ENCODE data around the gene XPOT. TPM values are rescaled to one million over a fixed set of nuclear protein-coding genes. Genes with fewer than 3 reads are reported as not detected.
A peak's percentile ranks its signal among the peaks of the same experiment; 100 is the strongest.

Gene XPOT
- total RNA-seq, 1 experiment from 2014 or later = 155 TPM

DNA sequence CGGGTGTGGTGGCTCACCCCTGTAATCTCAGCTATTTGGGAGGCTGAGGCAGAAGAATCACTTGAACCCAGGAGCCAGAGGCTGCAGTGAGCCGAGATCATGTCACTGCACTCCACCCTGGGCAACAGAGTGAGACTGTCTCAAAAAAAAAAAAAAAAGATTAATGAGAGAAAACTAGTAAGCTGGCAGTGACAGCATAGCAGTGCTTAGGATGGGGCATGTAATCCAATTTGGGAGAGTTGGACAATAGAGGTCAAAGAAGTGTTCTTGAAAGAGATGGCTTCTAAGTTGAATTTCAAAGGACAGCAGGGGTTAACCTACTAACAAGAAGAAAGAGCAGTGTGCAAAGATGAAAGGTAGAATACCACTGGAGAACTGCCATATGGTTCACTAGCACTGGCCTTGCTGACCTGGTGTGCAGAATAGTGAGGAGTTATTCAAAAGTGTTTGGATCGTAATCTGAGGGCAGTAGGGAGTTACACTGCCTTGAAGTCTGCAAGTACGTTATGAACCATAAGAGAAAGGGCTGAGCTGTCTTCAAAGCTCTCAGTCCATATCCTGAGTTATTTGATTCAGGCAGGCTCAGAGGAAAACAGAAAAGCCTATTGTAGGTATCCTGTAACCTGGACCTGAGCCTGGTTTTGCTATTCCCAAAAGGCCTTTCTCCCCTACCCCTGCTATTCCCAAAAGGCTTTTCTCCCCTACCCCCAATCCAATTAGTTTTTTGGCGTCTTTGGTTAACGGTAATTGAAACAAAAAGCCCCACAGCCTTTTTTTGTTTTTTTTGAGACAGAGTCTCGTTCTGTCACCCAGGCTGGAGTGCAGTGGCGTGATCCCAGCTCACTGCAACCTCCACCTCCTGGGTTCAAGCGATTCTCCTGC, 3.4 kb downstream of the XPOT start:
- H3K36me3 ChIP-seq (ENCODE audit: control insufficient read depth, insufficient read depth, low read length) = peaks cover 25% of the 10 kb centered on the region
- H3K4me3 ChIP-seq (ENCODE audit: low read depth in 2 of 2, low read length in 2 of 2) = no peak overlapping the region
- ATAC-seq = no peak
- no peaks in the 10 kb centered on the region for H3K9me3 ChIP-seq (ENCODE audit: control insufficient read depth, insufficient read depth, low read depth, low read length)
- ChIA-PET CTCF (no interaction called here), POLR2A (no interaction called here)
- H3K27me3 ChIP-seq (ENCODE audit: control insufficient read depth, insufficient read depth, low read length) = no peaks in the 10 kb centered on the region
- no TSS peak for BruUV-seq (replicated peaks)
- peaks cover 7% of the 10 kb centered on the region; the same call in 1 of the 2 replicates for H3K4me1 ChIP-seq (ENCODE audit: control insufficient read depth, insufficient read depth, low read length)
- intact Hi-C loops (cut with micrococcal nuclease; ENCODE audit: unreplicated experiment) (no loop called here), in situ Hi-C loops (cut with HindIII; ENCODE audit: low pct_unique_long_range_greater_than_20kb, low sequenced_read_pairs) (no loop called here)
- DNase-seq (ENCODE audit: low read depth, low spot score) = no peak
- TF ChIP-seq, protein P1, sequence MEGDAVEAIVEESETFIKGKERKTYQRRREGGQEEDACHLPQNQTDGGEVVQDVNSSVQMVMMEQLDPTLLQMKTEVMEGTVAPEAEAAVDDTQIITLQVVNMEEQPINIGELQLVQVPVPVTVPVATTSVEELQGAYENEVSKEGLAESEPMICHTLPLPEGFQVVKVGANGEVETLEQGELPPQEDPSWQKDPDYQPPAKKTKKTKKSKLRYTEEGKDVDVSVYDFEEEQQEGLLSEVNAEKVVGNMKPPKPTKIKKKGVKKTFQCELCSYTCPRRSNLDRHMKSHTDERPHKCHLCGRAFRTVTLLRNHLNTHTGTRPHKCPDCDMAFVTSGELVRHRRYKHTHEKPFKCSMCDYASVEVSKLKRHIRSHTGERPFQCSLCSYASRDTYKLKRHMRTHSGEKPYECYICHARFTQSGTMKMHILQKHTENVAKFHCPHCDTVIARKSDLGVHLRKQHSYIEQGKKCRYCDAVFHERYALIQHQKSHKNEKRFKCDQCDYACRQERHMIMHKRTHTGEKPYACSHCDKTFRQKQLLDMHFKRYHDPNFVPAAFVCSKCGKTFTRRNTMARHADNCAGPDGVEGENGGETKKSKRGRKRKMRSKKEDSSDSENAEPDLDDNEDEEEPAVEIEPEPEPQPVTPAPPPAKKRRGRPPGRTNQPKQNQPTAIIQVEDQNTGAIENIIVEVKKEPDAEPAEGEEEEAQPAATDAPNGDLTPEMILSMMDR (IDR thresholded peaks at IDR 0.05) = no peak
- TF ChIP-seq, protein P2, sequence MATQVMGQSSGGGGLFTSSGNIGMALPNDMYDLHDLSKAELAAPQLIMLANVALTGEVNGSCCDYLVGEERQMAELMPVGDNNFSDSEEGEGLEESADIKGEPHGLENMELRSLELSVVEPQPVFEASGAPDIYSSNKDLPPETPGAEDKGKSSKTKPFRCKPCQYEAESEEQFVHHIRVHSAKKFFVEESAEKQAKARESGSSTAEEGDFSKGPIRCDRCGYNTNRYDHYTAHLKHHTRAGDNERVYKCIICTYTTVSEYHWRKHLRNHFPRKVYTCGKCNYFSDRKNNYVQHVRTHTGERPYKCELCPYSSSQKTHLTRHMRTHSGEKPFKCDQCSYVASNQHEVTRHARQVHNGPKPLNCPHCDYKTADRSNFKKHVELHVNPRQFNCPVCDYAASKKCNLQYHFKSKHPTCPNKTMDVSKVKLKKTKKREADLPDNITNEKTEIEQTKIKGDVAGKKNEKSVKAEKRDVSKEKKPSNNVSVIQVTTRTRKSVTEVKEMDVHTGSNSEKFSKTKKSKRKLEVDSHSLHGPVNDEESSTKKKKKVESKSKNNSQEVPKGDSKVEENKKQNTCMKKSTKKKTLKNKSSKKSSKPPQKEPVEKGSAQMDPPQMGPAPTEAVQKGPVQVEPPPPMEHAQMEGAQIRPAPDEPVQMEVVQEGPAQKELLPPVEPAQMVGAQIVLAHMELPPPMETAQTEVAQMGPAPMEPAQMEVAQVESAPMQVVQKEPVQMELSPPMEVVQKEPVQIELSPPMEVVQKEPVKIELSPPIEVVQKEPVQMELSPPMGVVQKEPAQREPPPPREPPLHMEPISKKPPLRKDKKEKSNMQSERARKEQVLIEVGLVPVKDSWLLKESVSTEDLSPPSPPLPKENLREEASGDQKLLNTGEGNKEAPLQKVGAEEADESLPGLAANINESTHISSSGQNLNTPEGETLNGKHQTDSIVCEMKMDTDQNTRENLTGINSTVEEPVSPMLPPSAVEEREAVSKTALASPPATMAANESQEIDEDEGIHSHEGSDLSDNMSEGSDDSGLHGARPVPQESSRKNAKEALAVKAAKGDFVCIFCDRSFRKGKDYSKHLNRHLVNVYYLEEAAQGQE (IDR thresholded peaks at IDR 0.05; ENCODE audit: insufficient read depth in 1 of 2, low read depth in 2 of 2, low read length in 1 of 2) = no peak
- TF ChIP-seq POLR2AphosphoS5 (IDR thresholded peaks at IDR 0.05; ENCODE audit: low read depth, low read length) (no peak), SIN3A (IDR thresholded peaks at IDR 0.05; ENCODE audit: borderline replicate concordance, insufficient read depth, low read depth, low read length) (no peak), TCF7L2 (IDR thresholded peaks at IDR 0.05; ENCODE audit: low read depth, low read length) (no peak)
- H3K27ac ChIP-seq (ENCODE audit: low read length) = peak overlapping the region; percentile 25; the same call in 1 of the 2 replicates

DNA sequence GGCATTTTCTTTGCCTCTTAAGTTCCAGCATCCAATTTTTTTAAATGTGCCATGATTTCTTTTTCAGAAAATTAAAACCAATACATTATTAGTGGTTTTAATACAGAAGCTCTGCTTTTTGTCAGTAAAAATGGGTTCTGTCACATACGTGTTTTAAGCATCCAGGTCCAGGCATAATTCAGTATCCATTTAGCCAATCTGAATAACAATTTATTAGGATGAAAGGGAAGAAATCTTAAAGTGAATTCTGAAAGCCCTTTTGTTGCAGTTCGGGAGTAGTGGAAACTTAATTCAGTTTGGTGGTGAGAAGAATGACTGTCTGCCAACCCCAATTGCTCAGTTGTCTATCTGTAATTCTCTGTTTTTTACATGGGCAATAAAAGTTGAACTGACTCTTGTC, 7.2 kb downstream of the XPOT start:
- ChIA-PET POLR2A (interaction anchor here (0.6 kb wide), 1 partner anchor 123 kb away, joined by 5 read pairs; no protein-coding TSS in a partner anchor), CTCF (no interaction called here)
- Histone ChIP-seq H3K9me3 (ENCODE audit: control insufficient read depth, insufficient read depth, low read depth, low read length) (no peaks in the 10 kb centered on the region), H3K27ac (ENCODE audit: low read length) (no peak overlapping the region), H3K4me1 (ENCODE audit: control insufficient read depth, insufficient read depth, low read length) (peaks cover 4% of the 10 kb centered on the region; the same call in 1 of the 2 replicates), H3K36me3 (ENCODE audit: control insufficient read depth, insufficient read depth, low read length) (peaks cover 46% of the 10 kb centered on the region), H3K4me3 (ENCODE audit: low read depth in 2 of 2, low read length in 2 of 2) (no peak overlapping the region), H3K27me3 (ENCODE audit: control insufficient read depth, insufficient read depth, low read length) (no peaks in the 10 kb centered on the region)
- TF ChIP-seq, protein P1 (IDR thresholded peaks at IDR 0.05) = no peak
- TF ChIP-seq, protein P2 (IDR thresholded peaks at IDR 0.05; ENCODE audit: insufficient read depth in 1 of 2, low read depth in 2 of 2, low read length in 1 of 2) = no peak
- ATAC-seq (no peak), DNase-seq (ENCODE audit: low read depth, low spot score) (no peak)
- no TSS peak for BruUV-seq (replicated peaks)
- in situ Hi-C loops (cut with HindIII; ENCODE audit: low pct_unique_long_range_greater_than_20kb, low sequenced_read_pairs) (no loop called here), intact Hi-C loops (cut with micrococcal nuclease; ENCODE audit: unreplicated experiment) (no loop called here)
